Retinal pigment epithelial cell (primary cell): Measurements from ENCODE around the gene PRRT2.
"Not testable (repeated sequence)": the region's sequence is repeated elsewhere in the genome, so short reads cannot be mapped to it uniquely, and the experiment has no call there.

Experiments used
- DNase-seq: peaks from one replicate; pipeline ENCODE4 v3.0.0-alpha.2; 2010; ENCODE audit warnings: low read depth
- H3K4me3 ChIP-seq: 2 replicates; pipeline ENCODE4 v1.5.1; 2011; ENCODE audit warnings: mild to moderate bottlenecking, low read length, control low read depth, moderate library complexity
- CTCF ChIP-seq: conservative IDR thresholded peaks from 2 replicates; pipeline ENCODE4 v1.5.1; 2011; ENCODE audit warnings: low read depth, low read length, control low read depth, inconsistent platforms

PRRT2 gene

DNA sequence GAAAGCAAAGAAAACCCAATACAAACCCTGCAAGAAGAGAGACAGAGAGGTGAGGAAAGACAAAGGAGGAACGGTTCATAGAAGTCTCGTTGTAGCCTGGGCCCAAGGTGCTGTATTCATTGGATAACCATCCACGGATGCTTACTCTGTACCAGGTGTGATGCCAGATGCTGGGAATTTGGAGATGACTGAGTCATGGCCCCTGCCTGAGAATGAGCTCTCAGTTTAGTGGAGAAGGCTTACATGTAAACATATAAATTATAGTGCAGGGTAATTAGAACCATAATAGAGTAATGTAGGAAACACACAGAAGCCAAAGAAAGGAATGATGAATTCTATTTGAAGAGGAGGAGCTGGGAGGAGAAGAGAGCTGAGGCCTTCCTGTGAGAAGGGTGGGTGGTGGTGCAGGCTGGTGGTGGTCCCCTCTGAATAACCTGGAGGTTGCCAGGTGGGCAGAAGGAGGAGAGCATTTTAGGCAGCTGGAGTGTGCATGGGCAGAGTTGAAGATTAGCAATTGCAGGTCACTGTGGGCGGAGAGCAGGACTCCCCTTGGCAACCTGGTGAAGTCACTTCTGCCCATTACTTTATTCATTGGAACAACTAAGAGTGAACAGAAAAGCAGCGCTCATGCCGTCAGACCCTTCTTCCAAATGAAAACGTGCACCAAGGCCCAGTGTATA lies 41.6 kb upstream of the PRRT2 start:
- DNase-seq = no peak
- no peak overlapping the region for H3K4me3 ChIP-seq
- no peak for TF ChIP-seq CTCF

DNA sequence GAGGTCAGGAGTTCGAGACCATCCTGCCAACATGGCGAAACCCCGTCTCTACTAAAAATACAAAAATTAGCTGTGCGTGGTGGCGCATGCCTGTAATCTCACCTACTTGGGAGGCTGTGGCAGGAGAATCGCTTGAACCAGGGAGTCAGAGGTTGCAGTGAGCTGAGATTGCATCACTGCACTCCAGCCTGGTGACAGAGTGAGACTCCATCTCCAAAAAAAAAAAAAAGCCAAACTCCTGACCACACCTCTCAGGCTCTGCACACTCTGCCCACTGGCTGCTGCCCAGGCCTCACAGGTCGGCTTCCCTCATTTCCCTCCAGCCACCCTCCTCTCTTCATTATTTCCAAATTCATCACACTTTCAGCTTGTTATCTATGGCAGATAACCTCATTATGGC lies 39.7 kb upstream of the PRRT2 start:
- H3K4me3 ChIP-seq, DNase-seq: not testable (repeated sequence)

- DNase-seq = no peak
- H3K4me3 ChIP-seq = no peak overlapping the region
- TF ChIP-seq CTCF = no peak
These were observed 37.3 kb upstream of the PRRT2 start for GRCh38 chr16:29774730-29775129.

DNA sequence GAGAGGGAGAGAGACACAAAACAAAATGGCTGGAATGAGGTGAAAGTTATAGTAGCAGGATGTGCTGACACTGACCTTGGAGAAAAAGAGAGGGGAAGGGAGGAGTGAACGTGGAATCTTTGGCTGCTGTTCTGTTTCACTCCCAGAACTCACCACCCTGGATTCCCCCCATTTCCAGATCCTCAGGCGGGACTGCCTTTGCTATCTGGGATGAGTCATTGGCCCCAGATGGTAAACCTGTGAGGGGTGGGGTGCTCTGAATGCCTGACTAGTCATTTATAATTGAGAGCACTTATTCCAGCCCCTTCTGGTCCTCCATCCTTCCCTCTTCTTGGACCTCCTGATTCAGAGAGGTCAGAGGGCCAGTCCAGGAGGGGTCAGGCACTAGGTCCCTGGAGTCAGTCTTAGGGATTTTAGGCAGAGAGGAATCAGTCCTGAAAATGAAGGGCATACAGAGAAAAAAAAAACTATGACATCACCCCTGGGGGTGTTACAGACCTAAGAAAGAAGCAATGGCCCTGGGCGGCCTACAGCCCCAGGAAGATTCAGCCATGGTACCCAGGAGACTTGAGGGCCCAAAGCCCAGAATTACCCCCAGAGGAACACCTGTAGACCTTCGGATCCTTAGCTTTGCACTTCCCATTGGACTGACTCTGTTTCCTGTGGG lies 36.1 kb upstream of the PRRT2 start:
- TF ChIP-seq CTCF = no peak
- H3K4me3 ChIP-seq = no peak overlapping the region
- DNase-seq = no peak

DNA sequence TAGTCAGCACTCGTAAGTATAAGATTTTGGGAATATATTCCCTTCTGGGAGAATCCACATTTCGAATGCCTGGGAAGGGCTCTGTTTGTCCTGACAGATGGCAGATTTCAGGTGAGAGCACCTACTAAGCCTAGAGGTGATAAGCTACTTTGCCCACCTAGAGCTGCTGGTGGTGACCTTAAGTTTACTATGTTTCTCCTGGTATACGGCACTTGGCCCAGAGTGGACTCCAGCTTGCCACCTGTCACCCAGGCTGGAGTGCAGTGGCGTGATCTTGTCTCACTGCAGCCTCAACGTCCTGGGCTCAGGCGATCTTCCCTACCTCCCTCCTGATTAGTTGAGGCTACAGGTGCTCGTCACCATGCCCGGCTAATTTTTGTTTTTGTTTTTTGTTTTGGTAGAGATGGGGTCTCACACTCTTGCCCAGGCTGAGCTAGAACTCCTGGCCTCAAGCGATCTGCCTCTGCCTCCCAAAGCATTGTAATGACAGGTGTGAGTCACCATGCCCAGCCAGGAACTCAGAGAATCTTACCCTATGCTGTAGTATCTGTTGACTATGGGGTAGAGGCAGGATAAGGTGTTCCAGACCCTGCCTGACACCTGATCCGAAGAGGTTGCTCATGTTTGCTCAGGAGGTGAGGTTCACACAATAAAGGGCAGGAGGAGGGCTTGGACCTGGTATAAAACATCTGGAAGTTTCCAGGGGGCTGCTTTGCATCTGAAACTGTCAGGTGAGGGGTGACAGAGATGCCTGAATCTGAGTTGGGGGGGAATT lies 34.2 kb upstream of the PRRT2 start, which contains the start of gene ZG16:
Gene ZG16 (plus strand): TSS at position 681 of the 775 bp plus-strand sequence. CDS start 1,011 bp downstream, outside the sequence.
- H3K4me3 ChIP-seq = no peak within 1 kb of the TSS
- TF ChIP-seq CTCF = no peak
- DNase-seq = no peak

DNA sequence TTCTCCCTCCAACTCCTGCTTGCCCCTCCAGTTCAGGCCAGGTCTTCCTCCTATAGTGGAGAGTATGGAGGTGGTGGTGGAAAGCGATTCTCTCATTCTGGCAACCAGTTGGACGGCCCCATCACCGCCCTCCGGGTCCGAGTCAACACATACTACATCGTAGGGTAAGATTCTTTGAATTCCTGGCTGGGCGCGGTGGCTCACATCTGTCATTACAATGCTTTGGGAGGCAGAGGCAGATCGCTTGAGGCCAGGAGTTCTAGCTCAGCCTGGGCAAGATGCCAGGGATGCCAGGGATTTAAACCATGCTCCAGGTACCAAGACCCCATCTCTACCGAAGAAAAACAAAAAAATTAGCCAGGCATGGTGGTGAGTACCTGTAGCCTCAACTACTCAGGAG lies 32.5 kb upstream of the PRRT2 start:
- H3K4me3 ChIP-seq = no peak overlapping the region
- DNase-seq = no peak
- TF ChIP-seq CTCF = no peak

DNA sequence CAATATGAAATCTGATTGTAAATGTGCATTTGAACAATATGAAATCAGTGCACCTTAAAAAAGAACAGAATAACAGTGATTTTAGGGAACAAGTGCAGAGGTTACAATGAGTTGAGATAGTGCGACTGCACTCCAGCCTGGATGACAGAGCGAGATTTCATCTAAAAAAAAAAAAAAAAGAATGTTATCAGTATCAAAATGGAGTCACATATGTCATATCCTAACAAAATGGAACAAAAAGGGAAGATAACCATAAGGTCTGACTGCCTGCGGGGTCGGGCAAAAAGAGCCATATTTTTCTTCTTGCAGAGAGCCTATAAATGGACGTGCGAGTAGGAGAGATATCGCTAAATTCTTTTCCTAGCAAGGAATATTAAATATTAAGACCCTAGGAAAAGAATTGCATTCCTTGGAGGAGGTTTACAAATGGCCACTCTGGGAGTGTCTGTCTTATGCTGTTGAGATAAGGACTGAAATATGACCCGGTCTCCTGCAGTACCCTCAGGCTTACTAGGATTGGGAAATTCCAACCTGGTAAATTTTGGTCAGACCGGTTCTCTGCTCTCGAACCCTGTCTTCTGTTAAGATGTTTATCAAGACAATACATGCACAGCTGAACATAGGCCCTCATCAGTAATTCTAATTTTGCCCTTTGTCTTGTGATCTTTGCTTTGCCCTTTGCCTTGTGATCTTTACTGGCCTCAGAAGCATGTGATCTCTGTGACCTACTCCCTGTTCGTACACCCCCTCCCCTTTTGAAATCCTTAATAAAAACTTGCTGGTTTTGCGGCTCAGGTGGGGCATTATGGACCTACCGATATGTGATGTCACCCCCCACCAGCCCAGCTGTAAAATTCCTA lies 28.7 kb upstream of the PRRT2 start:
- not testable (repeated sequence) for H3K4me3 ChIP-seq, DNase-seq
